Stimulated activated naive CD8-positive, alpha-beta T cell treated with anti-CD3 and anti-CD28 coated beads, Interleukin-15, Interleukin-2, amounts not matched to agents 100 U/mL and 50 U/mL, for 24 hours (primary cell): Measurements from ENCODE around the gene C12orf54.
"Not testable (repeated sequence)": the region's sequence is repeated elsewhere in the genome, so short reads cannot be mapped to it uniquely, and the experiment has no call there.

ENCODE experiments used
- ATAC-seq: fragments of 150-1000 bp; cut with Tn5 transposase; one replicate; pipeline ENCODE4 v1.10.0; 2021
- DNase-seq: peaks from one replicate; pipeline ENCODE4 v3.0.0; 2021

The C12orf54 gene

DNA sequence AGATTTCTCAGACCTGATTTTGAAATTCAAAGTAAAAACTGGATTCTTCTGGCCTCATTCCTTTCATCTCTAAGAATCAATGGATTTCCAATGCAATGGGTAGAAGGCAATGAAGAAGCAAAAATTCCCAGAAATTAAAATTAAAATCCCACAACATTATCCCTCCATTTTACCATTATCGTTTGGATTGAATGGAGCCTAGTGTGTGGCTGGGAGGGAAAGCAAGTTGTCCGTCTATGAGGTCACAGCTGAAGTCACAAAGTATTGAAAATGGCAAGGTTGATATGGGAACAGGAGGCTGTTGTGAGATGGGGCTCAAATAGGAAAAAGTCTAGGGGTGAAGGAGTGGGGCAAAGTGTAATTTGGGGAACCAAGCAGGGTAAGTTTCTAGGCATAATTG lies at the start of gene C12orf54:
Gene C12orf54, plus strand, starts transcription at position 301 of the 400 bp plus-strand sequence. CDS start 799 bp downstream, outside the sequence.
- DNase-seq (no peak), ATAC-seq (no peak)

DNA sequence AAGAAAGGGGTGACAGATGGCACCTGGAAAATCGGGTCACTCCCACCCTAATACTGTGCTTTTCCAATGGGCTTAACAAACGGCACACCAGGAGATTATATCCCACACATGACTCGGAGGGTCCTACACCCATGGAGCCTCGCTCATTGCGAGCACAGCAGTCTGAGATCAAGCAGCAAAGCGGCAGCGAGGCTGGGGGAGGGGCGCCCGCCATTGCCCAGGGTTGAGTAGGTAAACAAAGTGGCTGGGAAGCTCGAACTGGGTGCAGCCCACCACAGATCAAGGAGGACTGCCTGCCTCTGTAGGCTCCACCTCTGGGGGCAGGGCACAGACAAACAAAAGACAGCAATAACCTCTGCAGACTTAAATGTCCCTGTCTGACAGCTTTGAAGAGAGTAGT lies 48.3 kb upstream of the C12orf54 start:
- not testable (repeated sequence) for ATAC-seq, DNase-seq

DNA sequence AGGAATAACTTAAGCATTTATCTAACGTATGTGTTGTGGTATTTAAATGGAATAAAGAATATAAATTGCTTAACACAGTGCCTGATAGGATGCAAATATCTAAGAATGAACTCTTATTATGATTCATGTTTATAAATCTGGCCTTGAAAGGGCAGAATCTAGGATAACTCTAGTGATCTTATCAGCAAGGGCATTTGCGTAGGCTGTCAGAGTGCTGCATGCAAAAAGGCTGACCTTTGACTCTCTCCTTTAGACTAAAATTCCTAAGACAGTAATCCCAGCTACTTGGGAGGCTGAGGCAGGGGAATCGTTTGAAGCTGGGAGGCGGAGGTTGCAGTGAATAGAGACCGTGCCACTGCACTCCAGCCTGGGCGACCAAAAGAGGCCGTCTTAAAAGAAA lies 41.2 kb upstream of the C12orf54 start:
- DNase-seq, result no peak
- no peak for ATAC-seq

DNA sequence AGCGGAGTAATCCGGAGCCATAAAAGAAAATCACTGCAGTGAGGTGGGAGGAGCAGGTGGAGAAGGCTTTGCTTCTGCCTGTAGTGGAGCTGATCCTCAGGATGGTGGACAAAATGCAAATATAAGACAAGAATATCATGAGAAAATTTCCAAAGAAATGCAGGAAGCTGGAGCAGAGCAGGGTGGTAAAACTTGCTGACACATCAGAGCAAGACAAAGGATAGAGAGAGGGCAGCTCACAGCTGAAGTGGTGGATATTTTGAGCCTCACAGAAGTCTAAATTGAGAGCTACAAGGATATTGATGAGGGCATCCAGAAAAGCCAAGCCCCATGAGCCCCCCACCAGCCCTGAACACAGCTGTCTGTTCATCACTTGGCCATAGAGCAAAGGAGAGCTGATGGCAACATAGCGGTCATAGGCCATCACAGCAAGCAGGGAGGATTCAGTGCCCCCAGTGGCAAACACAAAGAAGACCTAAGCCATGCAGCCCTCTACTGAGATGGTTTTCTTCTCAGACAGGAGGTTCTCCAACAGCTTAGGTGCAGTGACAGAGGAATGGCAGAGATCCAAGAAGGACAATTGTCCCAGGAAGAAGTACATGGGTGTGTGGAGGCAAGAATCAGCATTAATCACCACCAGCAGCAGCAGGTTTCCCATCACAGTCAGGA lies 40.0 kb upstream of the C12orf54 start:
- ATAC-seq (peak; percentile 52), DNase-seq (no peak)

DNA sequence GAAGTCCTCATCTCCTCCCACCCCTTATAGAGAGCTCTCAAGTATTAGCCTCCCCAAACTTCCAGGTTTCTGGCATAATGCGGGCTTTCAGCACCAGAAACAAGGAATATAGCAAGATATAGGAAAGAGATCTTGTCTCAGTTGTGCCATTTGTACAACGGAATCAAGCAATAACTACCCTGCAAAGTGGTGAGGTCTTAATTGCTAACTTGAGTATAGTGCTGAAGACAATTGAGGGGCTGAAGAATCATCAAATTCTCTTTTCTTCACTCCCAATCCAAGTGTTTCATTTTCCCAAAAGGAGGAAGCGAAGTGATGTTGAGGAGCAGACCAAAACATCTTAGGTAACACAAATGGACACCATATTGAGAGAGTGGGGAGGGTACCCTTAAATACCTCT lies 36.8 kb upstream of the C12orf54 start:
- ATAC-seq, result no peak
- no peak for DNase-seq

DNA sequence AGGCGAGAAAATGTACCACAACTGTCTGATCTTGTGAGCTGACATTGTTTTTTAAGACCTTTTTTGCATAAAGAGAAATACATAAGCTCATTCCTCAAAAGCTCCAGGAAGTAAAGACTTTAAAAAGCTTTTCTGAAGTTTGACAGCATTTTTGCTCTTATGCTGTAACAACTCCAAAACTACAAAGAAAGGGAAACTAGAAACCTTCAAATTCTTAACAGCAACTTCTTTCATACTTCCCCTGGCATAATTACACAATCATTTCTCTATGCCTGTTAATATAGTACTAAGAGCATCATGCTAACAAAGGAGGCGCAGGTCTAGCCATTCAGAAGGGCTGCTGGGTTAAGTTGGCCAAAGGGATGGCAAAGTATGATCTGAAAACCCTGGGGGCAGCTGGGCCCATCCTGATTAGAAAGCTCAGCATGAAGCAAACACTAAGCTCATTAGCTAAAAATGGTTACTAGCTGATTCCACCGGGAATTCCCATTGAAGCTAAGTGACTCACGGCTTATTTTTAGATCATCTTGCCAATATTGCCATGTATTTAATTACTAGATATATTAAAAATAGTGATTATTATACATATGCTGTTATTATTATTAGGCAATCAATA lies 36.0 kb upstream of the C12orf54 start:
- DNase-seq (no peak), ATAC-seq (no peak)

DNA sequence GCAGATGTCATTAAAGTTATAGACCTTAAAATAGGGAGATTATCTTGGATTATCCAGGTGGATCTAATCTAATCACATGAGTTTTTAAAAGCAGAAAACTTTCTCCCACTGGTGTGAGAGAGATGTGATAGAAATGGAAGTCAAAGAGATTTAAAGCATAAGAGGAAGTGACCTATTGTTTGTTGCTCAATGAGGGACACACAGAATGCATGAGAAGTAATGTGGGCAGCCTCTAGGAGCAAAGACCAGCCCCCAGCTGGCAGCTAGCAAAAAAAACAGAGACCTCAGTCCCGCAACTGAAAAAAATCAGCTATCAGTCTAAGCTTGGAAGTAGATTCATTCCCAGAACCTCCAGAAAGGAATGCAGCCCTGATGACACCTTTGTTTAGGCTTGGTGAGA lies 34.5 kb upstream of the C12orf54 start:
- DNase-seq (no peak), ATAC-seq (no peak)

DNA sequence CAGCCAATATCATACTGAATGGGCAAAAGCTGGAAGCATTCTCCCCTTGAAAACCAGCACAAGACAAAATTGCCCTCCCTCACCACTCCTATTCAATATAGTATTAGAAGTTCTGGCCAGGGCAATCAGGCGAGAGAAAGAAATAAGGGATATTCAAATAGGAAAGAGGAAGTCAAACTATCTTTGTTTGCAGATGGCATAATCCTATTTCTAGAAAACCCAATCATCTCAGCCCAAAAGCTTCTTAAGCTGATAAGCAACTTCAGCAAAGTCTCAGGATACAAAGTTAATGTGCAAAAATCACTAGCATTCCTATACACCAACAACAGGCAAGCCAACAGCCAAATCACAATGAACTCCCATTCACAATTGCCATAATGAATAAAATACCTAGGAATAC lies 30.9 kb upstream of the C12orf54 start:
- no peak for DNase-seq
- no peak for ATAC-seq

DNA sequence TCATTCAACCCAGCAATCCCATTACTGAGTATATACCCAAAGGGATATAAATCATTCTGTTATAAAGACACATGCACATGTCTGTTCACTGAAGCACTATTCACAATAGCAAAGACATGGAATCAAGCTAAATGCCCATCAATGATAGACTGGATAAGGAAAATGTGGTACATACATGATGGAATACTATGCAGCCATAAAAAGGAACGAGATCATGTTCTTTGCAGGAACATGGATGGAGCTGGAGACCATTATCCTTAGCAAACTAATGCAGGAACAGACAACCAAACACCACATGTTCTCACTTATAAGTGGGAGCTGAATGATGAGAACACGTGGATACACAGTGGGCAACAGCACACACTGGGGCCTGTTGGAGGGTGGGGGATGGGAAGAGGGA lies 29.3 kb upstream of the C12orf54 start:
- not testable (repeated sequence) for DNase-seq, ATAC-seq

DNA sequence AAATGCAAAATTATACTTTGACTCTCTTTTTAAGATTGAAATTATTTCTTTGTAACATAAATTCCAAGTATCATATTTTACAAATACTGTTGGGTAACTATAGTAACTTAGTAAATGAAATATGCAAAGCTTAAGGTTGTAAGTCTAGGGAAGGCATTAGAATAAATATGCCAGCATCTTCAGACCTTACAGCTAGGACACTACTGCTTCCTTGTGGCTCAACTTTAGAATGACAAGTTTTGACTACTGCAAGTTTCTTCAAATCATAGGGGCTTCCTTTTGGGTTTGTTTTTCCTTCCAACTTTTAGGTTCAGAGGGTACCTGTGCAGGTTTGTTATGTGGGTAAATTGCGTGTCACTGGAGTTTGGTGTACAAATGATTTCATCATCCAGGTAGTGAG lies 27.6 kb upstream of the C12orf54 start:
- no peak for ATAC-seq
- no peak for DNase-seq

DNA sequence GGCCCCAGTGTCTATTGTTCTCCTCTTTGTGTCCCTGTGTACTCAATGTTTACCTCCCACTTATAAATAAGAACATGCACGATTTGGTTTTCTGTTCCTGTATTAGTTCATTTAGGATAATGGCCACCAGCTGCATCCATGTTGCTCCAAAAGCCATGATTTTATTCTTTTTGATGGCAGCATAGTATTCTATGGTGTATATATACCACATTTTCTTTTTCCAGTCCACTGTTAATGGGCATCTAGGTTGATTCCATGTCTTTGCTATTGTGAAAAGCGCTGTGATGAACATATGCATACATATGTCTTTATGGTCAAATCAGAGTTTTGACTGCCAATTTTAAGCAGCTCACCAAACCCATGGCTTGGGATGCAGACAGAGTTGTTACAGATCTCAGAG lies 27.2 kb upstream of the C12orf54 start:
- no peak for ATAC-seq
- DNase-seq, result no peak

DNA sequence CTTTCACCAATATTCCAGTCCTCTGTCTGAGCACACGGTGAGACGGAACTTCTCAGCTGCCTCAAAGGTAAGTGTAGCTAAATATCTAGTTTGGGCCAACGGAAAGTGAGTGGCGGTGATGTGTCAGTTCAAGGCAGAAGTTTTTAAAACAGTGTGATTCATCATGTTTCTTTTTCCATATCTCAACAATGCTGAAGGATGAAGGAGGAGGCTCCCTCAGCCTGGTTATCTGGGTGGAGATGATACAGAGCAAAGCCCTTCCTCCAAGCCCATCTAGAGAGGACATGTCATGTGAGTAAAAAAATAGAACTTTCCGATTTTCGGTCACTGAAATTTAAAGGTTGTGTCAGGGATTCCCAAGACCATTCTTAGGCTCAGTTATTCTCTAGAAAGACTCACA lies 23.0 kb upstream of the C12orf54 start:
- no peak for DNase-seq
- no peak for ATAC-seq

DNA sequence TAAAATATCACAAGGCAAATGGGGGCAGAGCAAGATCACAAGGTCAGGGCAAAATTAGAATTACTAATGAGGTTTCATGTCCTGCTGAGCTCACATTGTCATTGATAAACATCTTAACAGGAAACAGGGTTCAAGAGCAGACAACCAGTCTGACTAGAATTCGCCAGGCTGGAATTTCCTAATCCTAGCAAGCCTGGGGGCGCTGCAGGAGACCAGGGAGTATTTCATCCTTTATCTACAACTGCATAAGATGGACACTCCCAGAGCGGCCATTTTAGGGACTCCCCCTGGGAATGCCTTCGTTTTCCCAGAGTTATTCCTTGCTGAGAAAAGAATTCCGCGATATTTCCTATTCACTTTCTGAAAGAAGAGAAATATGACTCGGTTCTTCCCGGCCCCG lies 13.3 kb upstream of the C12orf54 start:
- DNase-seq, ATAC-seq: not testable (repeated sequence)

DNA sequence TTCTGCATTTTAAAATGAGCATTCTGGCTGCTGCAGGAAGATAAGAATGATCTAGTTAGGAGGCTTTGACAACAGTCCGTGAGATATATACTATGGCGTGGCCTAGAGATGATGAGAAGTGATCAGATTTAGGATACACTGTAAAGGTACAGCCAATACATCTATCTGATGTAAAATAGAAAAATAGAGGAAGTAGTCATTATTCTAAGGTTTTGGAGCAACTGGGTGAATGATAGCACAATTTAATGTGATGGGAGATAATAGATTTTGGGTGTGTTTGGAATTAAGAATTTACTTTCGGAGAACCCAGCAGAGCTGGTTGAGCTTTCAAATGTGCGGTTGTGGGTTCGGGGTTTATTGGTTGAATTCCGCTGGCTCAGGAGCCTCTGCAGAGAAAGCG lies 10.0 kb upstream of the C12orf54 start, which contains the start of gene ANP32D:
Gene ANP32D, plus strand, starts transcription at position 301 of the 400 bp plus-strand sequence. CDS start 106 bp downstream, outside the sequence.
- no peak for ATAC-seq
- DNase-seq, result no peak

DNA sequence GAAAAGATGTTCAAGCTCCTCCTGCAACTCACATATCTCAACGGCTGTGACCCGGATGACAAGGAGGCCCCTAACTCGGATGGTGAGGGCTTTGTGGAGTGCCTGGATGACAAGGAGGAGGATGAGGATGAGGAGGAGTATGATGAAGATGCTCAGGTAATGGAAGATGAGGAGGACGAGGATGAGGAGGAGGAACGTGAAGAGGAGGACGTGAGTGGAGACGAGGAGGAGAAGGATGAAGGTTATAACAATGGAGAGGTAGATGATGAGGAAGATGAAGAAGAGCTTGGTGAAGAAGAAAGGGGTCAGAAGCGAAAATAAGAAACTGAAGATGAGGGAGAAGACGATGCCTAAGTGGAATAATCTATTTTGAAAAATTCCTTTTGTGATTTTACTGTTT lies 9.2 kb upstream of the C12orf54 start:
- ATAC-seq (no peak), DNase-seq (no peak)

DNA sequence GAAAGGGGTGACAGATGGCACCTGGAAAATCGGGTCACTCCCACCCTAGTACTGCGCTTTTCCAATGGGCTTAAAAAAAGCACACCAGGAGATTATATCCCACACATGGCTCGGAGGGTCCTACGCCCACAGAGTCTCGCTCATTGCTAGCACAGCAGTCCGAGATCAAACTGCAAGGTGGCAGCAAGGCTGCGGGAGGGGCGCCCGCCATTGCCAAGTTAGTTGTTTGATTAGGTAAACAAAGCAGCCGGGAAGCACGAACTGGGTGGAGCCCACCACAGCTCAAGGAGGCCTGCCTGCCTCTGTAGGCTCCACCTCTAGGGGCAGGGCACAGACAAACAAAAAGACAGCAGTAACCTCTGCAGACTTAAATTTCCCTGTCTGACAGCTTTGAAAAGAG lies 7.8 kb upstream of the C12orf54 start:
- ATAC-seq, DNase-seq: not testable (repeated sequence)

DNA sequence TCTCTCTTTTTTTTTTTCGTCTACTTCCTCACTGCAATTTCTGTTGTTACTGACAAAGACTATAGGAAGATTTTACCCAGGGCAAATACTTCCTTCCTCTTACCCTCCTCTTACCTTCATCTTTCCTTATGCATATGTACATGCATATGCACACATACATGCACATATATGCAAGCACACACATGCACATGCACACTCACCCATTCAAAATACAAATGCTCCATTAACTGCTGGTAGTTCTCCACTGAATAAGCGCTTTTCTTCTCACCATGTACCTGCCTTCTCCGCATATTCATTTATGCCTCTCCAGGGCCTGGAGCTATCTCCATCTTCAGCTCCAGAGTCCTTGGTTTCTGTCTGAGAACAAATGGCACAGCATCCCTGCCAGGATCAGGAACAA lies 632 bp downstream of the C12orf54 start:
- ATAC-seq (no peak), DNase-seq (no peak)

DNA sequence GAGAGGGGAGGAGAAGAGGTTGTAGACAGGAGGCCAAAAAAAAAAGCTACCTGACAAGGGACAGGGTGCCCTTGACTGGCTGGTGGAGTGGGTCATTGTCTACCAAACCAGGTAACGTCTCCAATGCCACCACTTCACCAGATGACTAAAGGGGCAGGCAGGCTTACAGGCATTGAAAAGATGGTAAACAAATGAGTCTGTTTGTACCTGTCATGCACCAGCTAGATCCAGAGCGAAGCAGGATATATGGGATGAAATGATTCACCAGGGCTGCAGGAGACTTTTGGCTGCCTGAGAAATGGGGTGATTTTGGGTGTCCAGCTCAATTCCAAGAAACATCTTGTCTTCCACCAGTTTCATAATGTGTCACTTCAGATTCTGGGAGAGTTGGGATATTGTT lies 4.0 kb downstream of the C12orf54 start:
- no peak for ATAC-seq
- no peak for DNase-seq

DNA sequence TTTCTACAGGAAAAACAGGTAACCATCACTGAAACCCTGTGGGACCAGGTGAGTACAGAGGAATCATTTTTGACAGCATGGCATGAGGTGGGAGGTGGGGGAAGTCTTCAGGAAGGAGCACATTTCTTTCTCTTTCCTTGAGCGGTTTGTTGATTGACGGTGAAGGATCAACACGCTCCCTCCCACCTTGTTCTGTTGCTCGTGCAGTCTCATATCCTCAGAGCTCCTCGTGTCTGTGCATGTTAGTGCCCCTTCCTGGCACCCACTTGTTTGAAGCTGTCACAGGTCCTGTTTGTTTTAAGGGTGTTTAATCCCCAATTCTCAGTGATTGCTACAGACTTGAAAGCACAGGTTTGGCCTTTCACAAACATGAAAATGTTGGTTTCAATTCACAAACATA lies 4.4 kb downstream of the C12orf54 start:
- ATAC-seq (no peak), DNase-seq (no peak)

DNA sequence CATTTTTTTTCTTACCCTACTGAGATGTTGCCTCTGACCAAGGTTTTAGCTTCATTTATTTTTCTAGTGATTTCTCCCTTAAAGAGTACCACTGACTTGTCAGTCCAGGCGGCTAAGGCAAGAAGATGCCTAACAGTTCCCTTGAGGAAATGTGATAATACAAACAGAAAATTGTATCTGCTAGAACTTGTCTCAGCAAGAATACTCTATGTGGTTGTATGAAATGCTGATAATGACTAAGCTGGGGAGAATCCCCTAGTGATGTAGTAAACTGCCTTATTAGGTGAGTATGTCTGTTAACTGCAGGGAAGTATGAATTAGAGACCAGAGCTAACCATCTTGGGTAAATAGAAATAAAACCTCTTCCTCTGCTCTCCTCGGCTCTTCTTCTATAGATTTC lies 6.7 kb downstream of the C12orf54 start:
- ATAC-seq, result peak; percentile 91
- DNase-seq, result no peak

DNA sequence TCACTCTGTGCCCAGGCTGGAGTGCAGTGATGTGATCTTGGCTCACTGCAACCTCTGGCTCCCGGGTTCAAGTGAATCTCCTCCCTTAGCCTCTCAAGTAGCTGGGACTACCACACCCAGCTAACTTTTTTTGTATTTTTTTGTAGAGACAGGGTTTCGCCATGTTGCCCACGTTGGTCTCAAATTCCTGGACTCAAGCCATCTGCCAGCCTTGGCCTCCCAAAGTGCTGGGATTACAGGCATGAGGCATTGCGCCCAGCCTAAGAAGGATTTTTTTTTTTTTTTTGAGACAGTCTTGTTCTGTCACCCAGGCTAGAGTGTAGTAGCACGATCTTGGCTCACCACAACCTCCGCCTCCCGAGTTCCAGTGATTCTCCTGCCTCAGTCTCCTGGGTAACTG lies 7.2 kb downstream of the C12orf54 start:
- not testable (repeated sequence) for ATAC-seq

DNA sequence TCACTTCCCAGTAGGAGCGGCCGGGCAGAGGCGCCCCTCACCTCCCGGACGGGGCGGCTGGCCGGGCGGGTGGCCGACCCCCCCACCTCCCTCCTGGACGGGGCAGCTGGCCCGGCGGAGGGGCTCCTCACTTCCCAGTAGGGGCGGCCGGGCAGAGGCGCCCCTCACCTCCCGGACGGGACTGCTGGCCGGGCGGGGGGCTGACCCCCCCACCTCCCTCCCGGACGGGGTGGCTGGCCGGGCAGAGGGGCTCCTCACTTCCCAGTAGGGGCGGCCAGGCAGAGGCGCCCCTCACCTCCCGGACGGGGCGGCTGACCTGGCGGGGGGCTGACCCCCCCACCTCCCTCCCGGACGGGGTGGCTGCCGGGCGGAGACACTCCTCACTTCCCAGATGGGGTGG lies 18.0 kb downstream of the C12orf54 start:
- ATAC-seq, DNase-seq: not testable (repeated sequence)

More for the DNA sequence above, 7.2 kb downstream of the C12orf54 start:
- not testable (repeated sequence) for DNase-seq

DNA sequence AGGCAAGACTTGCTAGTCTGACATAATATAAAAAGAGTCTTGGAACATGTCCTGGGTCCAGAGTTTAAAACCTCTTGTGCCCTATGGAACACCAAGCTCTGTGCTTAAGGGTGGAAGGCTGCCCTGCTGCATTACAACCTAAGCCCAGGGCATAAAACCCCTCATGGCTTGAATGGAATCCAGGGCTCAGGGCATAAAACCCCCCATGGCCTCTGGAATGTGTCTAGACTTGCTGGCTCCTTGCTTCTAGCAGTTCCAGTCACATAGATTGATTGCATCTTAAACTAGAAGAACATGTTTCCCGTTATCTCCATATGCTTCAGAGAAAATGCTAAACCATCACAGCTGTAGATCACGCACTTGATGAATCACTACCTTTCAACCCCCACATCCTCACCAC lies 24.5 kb downstream of the C12orf54 start:
- ATAC-seq, DNase-seq: not testable (repeated sequence)

DNA sequence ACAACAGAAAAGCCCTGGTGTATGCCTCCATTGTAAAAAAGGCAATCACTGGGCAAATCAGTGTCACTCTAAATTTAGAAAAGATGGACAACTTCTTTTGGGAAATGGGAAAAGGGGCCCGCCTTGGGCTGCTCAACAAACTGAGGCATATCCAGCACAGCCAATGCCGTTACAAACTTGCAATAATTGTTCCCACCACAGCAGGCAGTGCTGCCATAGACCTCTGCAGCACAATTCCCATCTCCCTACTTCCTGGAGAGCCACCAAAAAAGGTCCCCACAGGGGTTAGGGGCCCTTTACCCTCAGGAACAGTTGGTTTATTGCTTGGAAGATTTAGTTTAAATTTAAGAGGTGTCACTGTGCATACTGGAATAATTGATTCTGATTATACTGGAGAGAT lies 26.7 kb downstream of the C12orf54 start:
- DNase-seq (no peak), ATAC-seq (no peak)
